ENCODE measurements around the gene NOTCH2. TPM values are rescaled to one million over a fixed set of nuclear protein-coding genes. Genes with fewer than 3 reads are reported as not detected.

Gene NOTCH2
- total RNA-seq, 1 donor from 2014 or later: 66.6 TPM

DNA sequence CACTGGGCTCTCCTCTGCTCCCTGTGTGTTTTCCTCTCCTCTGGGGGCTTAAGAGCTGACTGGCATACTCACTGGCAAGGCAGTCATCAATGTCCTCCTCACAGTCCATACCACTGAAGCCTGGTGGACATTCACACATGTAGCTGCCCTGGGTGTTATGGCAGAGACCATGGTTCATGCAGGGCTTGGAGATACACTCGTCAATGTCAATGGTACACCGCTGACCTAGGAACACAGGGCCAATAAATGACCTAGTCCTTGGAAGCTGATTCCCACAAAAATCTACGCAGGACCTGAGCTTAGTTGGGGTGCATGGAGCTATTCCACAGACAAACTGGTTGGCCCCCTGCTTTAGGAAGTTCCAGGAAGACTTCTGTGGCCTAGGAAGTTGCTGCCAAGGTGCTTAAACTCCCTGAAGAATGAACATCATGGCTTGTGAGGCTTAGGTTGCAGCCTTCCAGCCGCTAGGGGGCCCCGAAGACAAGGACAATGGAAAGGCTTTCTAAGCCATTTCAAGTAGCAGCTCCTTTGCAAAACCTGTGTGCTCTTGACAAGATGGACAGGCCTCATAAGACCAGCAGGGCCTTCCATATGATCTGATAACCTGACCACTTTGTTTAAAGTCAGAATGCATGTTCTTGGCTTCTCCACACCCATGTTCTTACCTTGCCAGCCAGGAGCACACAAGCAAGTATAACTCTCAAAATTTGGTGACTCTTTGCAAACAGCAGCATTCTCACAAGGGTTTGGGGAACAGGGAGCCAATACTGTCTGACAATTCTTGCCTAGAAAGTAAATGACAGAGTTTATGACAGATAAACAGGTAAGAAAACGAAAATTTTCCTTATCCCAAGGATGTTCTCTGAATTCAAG, 120.9 kb downstream of the NOTCH2 start:
- H3K27ac ChIP-seq: no peak overlapping the region
- Mint-ChIP-seq H3K27ac (no peak overlapping the region), H3K4me3 (no peak overlapping the region), H3K27me3 (ENCODE audit: insufficient read depth, low read depth) (no peaks in the 10 kb centered on the region), H3K4me1 (no peaks in the 10 kb centered on the region), H3K36me3 (peaks cover 25% of the 10 kb centered on the region), H3K9me3 (no peaks in the 10 kb centered on the region)
- H3K79me2 ChIP-seq (ENCODE audit: low read depth): no peaks in the 10 kb centered on the region
- no peak overlapping the region for H2AFZ ChIP-seq (replicated peaks)
- no peak overlapping the region for H3K4me3 ChIP-seq
- H3K27me3 ChIP-seq: no peaks in the 10 kb centered on the region
- TF ChIP-seq, protein P1, sequence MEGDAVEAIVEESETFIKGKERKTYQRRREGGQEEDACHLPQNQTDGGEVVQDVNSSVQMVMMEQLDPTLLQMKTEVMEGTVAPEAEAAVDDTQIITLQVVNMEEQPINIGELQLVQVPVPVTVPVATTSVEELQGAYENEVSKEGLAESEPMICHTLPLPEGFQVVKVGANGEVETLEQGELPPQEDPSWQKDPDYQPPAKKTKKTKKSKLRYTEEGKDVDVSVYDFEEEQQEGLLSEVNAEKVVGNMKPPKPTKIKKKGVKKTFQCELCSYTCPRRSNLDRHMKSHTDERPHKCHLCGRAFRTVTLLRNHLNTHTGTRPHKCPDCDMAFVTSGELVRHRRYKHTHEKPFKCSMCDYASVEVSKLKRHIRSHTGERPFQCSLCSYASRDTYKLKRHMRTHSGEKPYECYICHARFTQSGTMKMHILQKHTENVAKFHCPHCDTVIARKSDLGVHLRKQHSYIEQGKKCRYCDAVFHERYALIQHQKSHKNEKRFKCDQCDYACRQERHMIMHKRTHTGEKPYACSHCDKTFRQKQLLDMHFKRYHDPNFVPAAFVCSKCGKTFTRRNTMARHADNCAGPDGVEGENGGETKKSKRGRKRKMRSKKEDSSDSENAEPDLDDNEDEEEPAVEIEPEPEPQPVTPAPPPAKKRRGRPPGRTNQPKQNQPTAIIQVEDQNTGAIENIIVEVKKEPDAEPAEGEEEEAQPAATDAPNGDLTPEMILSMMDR (IDR thresholded peaks at IDR 0.05): peak; percentile 92
- no peak for TF ChIP-seq EZH2phosphoT487 (IDR thresholded peaks at IDR 0.05)
- no peaks in the 10 kb centered on the region for H3F3A ChIP-seq (ENCODE audit: low read depth)
- no peaks in the 10 kb centered on the region for H3K4me1 ChIP-seq
- H3K9me3 ChIP-seq (ENCODE audit: low read depth): no peaks in the 10 kb centered on the region
- no peak overlapping the region for H3K4me2 ChIP-seq
- H3K36me3 ChIP-seq: peaks cover 7% of the 10 kb centered on the region
- H4K20me1 ChIP-seq (ENCODE audit: low read depth): no peaks in the 10 kb centered on the region
- no peak overlapping the region for H3K9ac ChIP-seq
- peak; percentile 86 for DNase-seq (ENCODE audit: low spot score)

GRCh38 chr1:119947468-119947867, 122.0 kb downstream of the NOTCH2 start:
- no peak overlapping the region for H3K27ac Mint-ChIP-seq
- Histone ChIP-seq H3K27ac (no peak overlapping the region), H4K20me1 (ENCODE audit: low read depth) (no peaks in the 10 kb centered on the region), H3K4me2 (no peak overlapping the region), H3K9ac (no peak overlapping the region), H3K4me3 (no peak overlapping the region), H2AFZ (replicated peaks) (no peak overlapping the region), H3K9me3 (ENCODE audit: low read depth) (no peaks in the 10 kb centered on the region), H3K4me1 (no peaks in the 10 kb centered on the region), H3K27me3 (no peaks in the 10 kb centered on the region), H3K79me2 (ENCODE audit: low read depth) (no peaks in the 10 kb centered on the region), H3K36me3 (peaks cover 7% of the 10 kb centered on the region), H3F3A (ENCODE audit: low read depth) (no peaks in the 10 kb centered on the region)
- H3K27me3 Mint-ChIP-seq (ENCODE audit: insufficient read depth, low read depth): no peaks in the 10 kb centered on the region
- no peaks in the 10 kb centered on the region for H3K4me1 Mint-ChIP-seq
- no peak for TF ChIP-seq EZH2phosphoT487 (IDR thresholded peaks at IDR 0.05)
- TF ChIP-seq EZH2 (IDR thresholded peaks at IDR 0.05): no peak
- TF ChIP-seq, protein P1 (IDR thresholded peaks at IDR 0.05): no peak
- peaks cover 20% of the 10 kb centered on the region for H3K36me3 Mint-ChIP-seq
- no peaks in the 10 kb centered on the region for H3K9me3 Mint-ChIP-seq
- no peak for DNase-seq (ENCODE audit: low spot score)
- H3K4me3 Mint-ChIP-seq: no peak overlapping the region

DNA sequence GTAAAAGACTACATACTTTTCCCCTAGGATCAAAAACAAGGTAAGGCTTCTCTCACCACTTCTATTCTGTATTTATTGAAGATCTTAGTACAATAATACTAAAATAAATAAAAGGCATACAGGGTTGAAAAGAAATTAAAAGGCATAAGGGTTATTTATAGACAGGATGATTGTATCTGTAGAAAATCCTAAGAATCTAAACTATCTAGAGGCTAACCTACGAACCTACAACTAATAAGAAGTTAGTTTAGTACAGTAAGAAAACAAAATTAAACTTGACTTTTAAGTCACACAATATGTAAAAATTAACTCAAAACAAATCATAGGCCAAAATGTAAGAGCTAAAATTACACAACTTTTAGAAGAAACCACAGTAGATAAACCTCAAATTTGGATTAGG, 122.7 kb downstream of the NOTCH2 start:
- no peak for DNase-seq (ENCODE audit: low spot score)
- no peaks in the 10 kb centered on the region for H3K9me3 Mint-ChIP-seq
- H3K4me3 ChIP-seq: no peak overlapping the region
- no peaks in the 10 kb centered on the region for H3K4me1 Mint-ChIP-seq
- no peaks in the 10 kb centered on the region for H3K27me3 ChIP-seq
- H3K4me2 ChIP-seq: no peak overlapping the region
- H2AFZ ChIP-seq (replicated peaks): no peak overlapping the region
- no peak overlapping the region for H3K27ac Mint-ChIP-seq
- H3K4me1 ChIP-seq: no peaks in the 10 kb centered on the region
- no peaks in the 10 kb centered on the region for H4K20me1 ChIP-seq (ENCODE audit: low read depth)
- H3K36me3 ChIP-seq: peaks cover 7% of the 10 kb centered on the region
- H3K9me3 ChIP-seq (ENCODE audit: low read depth): no peaks in the 10 kb centered on the region
- peaks cover 18% of the 10 kb centered on the region for H3K36me3 Mint-ChIP-seq
- H3K27me3 Mint-ChIP-seq (ENCODE audit: insufficient read depth, low read depth): no peaks in the 10 kb centered on the region
- H3F3A ChIP-seq (ENCODE audit: low read depth): no peaks in the 10 kb centered on the region
- H3K9ac ChIP-seq: no peak overlapping the region
- H3K79me2 ChIP-seq (ENCODE audit: low read depth): no peaks in the 10 kb centered on the region
- TF ChIP-seq EZH2phosphoT487 (IDR thresholded peaks at IDR 0.05) (no peak), EZH2 (IDR thresholded peaks at IDR 0.05) (no peak)
- TF ChIP-seq, protein P1 (IDR thresholded peaks at IDR 0.05): no peak
- no peak overlapping the region for H3K27ac ChIP-seq
- H3K4me3 Mint-ChIP-seq: no peak overlapping the region
